Measurements from ENCODE around the gene NMB. TPM values are rescaled to one million over a fixed set of nuclear protein-coding genes. Genes with fewer than 3 reads are reported as not detected.

NMB gene
- total and polyA plus RNA-seq, 7 donors = 0.69 to 8.9 (median 7.9) TPM

- Histone ChIP-seq H3K4me3 (peak overlapping the region; percentile 35 to 76 (median 66)), H3K36me3 (no peaks in the 10 kb centered on the region), H3K27ac (peak overlapping the region; percentile 87 to 92 (median 90)), H3K4me1 (peaks cover 0 to 30% (median 16%) of the 10 kb centered on the region in 4 donors), H3K9me3 (no peaks in the 10 kb centered on the region), H3K27me3 (no peaks in the 10 kb centered on the region)
- TF ChIP-seq POLR2AphosphoS5 (IDR thresholded peaks at IDR 0.05) = no peak
- TF ChIP-seq POLR2A (IDR thresholded peaks at IDR 0.05) = no peak
- no peak for TF ChIP-seq EP300 (IDR thresholded peaks at IDR 0.05)
- TF ChIP-seq, protein P1, sequence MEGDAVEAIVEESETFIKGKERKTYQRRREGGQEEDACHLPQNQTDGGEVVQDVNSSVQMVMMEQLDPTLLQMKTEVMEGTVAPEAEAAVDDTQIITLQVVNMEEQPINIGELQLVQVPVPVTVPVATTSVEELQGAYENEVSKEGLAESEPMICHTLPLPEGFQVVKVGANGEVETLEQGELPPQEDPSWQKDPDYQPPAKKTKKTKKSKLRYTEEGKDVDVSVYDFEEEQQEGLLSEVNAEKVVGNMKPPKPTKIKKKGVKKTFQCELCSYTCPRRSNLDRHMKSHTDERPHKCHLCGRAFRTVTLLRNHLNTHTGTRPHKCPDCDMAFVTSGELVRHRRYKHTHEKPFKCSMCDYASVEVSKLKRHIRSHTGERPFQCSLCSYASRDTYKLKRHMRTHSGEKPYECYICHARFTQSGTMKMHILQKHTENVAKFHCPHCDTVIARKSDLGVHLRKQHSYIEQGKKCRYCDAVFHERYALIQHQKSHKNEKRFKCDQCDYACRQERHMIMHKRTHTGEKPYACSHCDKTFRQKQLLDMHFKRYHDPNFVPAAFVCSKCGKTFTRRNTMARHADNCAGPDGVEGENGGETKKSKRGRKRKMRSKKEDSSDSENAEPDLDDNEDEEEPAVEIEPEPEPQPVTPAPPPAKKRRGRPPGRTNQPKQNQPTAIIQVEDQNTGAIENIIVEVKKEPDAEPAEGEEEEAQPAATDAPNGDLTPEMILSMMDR (IDR thresholded peaks at IDR 0.05) = no peak
- intact Hi-C loops (cut with DNase I) = loop anchor here (2.0 to 5.0 kb wide), 4 partner anchors 43 to 268 kb away; no protein-coding TSS in a partner anchor
- no peak for DNase-seq
- WGBS, 2 donors = 24 to 53% methylated on average over 7 of the region's 7 CpGs
Measured at GRCh38 chr15:84658788-84659411, 901 bp upstream of the NMB start.

DNA sequence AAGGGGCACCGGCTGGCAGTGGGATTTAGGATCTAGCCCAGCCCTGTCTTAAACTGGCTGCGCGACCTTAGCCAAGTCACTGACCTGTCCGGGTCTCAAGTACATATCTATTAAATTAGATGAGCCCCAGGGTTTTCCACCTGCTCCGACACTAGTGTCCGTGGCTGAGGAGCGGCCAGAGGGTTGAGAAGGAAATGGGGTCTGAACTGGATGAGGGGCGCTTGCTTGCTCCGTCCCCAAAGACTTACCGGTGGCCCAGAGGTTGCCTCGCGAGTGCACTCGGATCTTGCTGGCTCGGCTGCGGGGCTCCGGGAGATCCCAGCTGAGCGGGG is 285 bp downstream of the NMB start:
- intact Hi-C loops (cut with DNase I) = loop anchor here (2.0 to 5.0 kb wide), 5 partner anchors 45 to 269 kb away; no protein-coding TSS in a partner anchor
- DNase-seq = peak; percentile 75
- TF ChIP-seq POLR2A (IDR thresholded peaks at IDR 0.05) (no peak), POLR2AphosphoS5 (IDR thresholded peaks at IDR 0.05) (no peak), EP300 (IDR thresholded peaks at IDR 0.05) (no peak)

DNA sequence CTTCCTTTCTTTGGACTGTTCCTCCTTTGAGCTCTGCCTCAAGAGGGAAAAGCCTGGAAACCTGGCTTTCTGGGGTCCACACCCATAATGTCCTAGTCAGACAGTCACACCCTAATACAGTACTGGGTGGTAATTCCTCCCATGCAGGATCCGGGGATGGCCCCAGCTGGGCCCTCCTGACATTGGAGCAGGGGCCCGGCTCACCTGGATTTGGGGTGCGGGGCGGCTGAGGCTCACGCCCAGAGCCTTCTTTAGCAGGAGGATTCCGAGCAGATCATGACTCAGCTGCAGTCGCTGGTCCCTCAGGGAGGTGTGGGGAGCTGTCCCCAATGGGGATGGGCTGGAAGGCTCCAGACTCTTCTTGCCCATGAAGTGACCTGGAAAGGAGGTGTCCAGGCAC is 1.0 kb downstream of the NMB start:
- Histone ChIP-seq H3K4me1 (peaks cover 0 to 46% (median 33%) of the 10 kb centered on the region in 4 donors), H3K4me3 (no peak overlapping the region), H3K9me3 (no peaks in the 10 kb centered on the region), H3K36me3 (peaks cover 0 to 8% (median 2%) of the 10 kb centered on the region in 4 donors), H3K27me3 (no peaks in the 10 kb centered on the region), H3K27ac (no peak overlapping the region)
- TF ChIP-seq, protein P1 (IDR thresholded peaks at IDR 0.05) = no peak
- TF ChIP-seq POLR2A (IDR thresholded peaks at IDR 0.05) (no peak), EP300 (IDR thresholded peaks at IDR 0.05) (no peak), POLR2AphosphoS5 (IDR thresholded peaks at IDR 0.05) (no peak)
- WGBS, 2 donors = 89 to 94% methylated on average over 7 of the region's 7 CpGs
- no peak for DNase-seq
- intact Hi-C loops (cut with DNase I) = loop anchor here (2.0 to 5.0 kb wide), 3 partner anchors 45 to 220 kb away; no protein-coding TSS in a partner anchor

More for the DNA sequence above, 285 bp downstream of the NMB start:
- 18 to 23% methylated on average over 17 of the region's 17 CpGs for WGBS, 2 donors
- Histone ChIP-seq H3K27me3 (no peaks in the 10 kb centered on the region), H3K36me3 (peaks cover 0 to under 1% (median 0%) of the 10 kb centered on the region in 4 donors), H3K27ac (peak overlapping the region; percentile 87 to 92 (median 90)), H3K4me1 (peaks cover 0 to 41% (median 26%) of the 10 kb centered on the region in 4 donors), H3K4me3 (peak overlapping the region; percentile 35 to 76 (median 66)), H3K9me3 (no peaks in the 10 kb centered on the region)

DNA sequence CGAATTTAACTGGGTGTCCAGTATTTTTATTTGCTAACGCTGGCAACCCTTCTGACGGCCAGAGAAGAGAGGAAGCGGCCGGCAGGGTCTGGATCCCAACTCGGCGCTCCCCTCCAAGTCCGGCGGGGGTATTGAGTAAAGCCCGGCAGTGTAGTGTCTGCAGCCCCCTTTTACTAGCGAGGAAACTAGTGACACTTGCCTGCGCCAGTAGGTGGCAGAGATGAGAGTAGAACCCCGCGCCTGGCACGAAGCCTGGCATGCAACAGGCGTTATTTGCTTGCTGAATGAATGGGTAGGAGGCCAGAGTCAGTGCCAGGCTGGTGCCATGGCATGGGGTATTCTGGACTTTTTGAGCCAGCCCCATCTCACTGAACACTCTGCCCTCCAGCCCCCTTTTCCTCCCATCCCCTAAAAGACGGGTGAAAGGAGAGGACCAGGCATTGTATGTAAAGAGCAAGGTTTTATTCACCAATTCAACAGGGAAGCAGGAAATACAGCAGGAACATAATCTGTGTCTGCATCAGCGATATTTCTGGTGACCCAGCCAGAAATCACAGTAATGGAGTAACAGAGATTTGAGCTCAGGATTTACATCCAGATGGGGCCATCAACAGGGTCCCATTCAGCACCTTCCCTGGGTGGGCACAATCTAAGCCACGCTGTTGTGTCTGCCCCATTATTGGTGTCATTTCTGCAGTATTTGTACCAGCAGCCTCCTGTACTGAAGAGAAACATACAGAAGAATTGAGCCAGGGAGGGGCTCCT is 3.1 kb downstream of the NMB start:
- Histone ChIP-seq H3K4me1 (peaks cover 0 to 46% (median 35%) of the 10 kb centered on the region in 4 donors), H3K27ac (peak overlapping the region; percentile 87 to 92 (median 88))

More for the DNA sequence above, 3.1 kb downstream of the NMB start:
- no peaks in the 10 kb centered on the region for H3K27me3 ChIP-seq
- WGBS, 2 donors = 5 to 7% methylated on average over 19 of the region's 19 CpGs
- DNase-seq = peak; percentile 91
- H3K36me3 ChIP-seq = peaks cover 0 to 29% (median 11%) of the 10 kb centered on the region in 4 donors
- intact Hi-C loops (cut with DNase I) = loop anchor here (1.0 to 5.0 kb wide), 6 partner anchors 21 to 222 kb away; partner anchors contain the start of genes ALPK3 and ZNF592
- H3K9me3 ChIP-seq = no peaks in the 10 kb centered on the region
- no peak for TF ChIP-seq POLR2A (IDR thresholded peaks at IDR 0.05)
- peak in 2 of 4 donors; percentile 1 to 31 for TF ChIP-seq POLR2AphosphoS5 (IDR thresholded peaks at IDR 0.05)
- TF ChIP-seq, protein P1 (IDR thresholded peaks at IDR 0.05) = peak; percentile 40 to 70 (median 63)
- TF ChIP-seq EP300 (IDR thresholded peaks at IDR 0.05) = no peak
- H3K4me3 ChIP-seq = peak overlapping the region; percentile 70 to 85 (median 78)

Data from sigmoid colon (tissue), 7 donors.